Ishikawa (cell line): ENCODE results near the gene A1BG.

ENCODE experiments used
- CEBPB ChIP-seq: IDR thresholded peaks from 2 replicates; pipeline ENCODE4 v1.6.1; 2012
- CREB1 ChIP-seq: IDR thresholded peaks from 2 replicates; pipeline ENCODE4 v1.6.1; 2012; ENCODE audit warnings: low read depth
- EGR1 ChIP-seq: IDR thresholded peaks from 2 replicates; pipeline ENCODE4 v1.6.1; 2012
- EP300 ChIP-seq: IDR thresholded peaks from 2 replicates; pipeline ENCODE4 v1.6.1; 2012; ENCODE audit warnings: borderline replicate concordance
- FOXM1 ChIP-seq: IDR thresholded peaks from 2 replicates; pipeline ENCODE4 v1.6.1; 2012; ENCODE audit warnings: low read depth, borderline replicate concordance
- NFIC ChIP-seq: IDR thresholded peaks from 2 replicates; pipeline ENCODE4 v1.6.1; 2012
- RAD21 ChIP-seq: IDR thresholded peaks from 2 replicates; pipeline ENCODE4 v1.6.1; 2012; ENCODE audit warnings: low read depth
- TAF1 ChIP-seq: IDR thresholded peaks from 2 replicates; pipeline ENCODE4 v1.6.1; 2012; ENCODE audit warnings: low read depth, mild to moderate bottlenecking
- TCF12 ChIP-seq: IDR thresholded peaks from 2 replicates; pipeline ENCODE4 v1.6.1; 2012; ENCODE audit warnings: low read depth
- TEAD4 ChIP-seq: IDR thresholded peaks from 2 replicates; pipeline ENCODE4 v1.6.1; 2012
- YY1 ChIP-seq: IDR thresholded peaks from 2 replicates; pipeline ENCODE4 v1.6.1; 2012; ENCODE audit warnings: low read depth
- ZBTB7A ChIP-seq: IDR thresholded peaks from 2 replicates; pipeline ENCODE4 v1.6.1; 2012; ENCODE audit warnings: low read depth
- TF ChIP-seq, protein P1 (sequence below): IDR thresholded peaks from 2 replicates; pipeline ENCODE4 v1.6.1; 2012
- TF ChIP-seq, protein P2 (sequence below): IDR thresholded peaks from 2 replicates; pipeline ENCODE4 v1.6.1; 2012; ENCODE audit warnings: low read depth, mild to moderate bottlenecking
- TF ChIP-seq, protein P3 (sequence below): IDR thresholded peaks from 2 replicates; pipeline ENCODE4 v1.6.1; 2012

Gene A1BG

DNA sequence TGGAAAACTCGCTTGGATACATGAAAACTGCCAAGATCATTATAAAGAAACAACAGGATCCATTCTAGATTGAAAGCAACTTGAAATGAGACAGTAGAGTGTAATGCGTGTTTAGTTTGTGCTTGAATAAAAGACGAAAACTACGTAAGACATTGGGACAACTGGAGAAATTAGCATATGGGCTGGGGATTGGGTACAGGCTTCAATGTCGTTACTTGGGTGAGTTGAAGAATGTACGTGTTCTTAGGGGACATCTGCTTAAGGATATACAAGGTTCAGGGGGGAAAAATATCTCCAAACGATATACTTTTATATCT is 48.6 kb downstream of the A1BG start:
- TF ChIP-seq, protein P1, sequence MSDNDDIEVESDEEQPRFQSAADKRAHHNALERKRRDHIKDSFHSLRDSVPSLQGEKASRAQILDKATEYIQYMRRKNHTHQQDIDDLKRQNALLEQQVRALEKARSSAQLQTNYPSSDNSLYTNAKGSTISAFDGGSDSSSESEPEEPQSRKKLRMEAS: no peak
- TF ChIP-seq NFIC (no peak), CEBPB (no peak)

DNA sequence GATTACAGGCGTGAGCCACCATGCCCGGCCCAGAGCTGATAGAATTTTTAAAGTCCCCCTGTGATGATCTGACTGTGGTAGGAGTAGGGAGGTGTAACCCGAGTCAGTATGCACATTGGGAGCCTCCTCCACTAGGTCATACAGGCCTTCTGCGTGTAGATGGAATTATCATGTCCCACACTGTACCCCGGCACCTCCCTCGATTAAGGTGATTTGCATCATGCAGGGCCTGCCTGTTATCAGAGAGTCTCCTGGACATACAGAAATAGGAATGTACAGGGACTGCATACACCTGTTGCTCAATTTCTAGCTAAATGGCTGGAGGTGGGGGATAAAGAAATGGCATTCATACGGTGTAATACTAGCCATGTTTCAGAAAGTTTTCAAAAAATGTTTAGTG is 49.0 kb downstream of the A1BG start:
- 0 out of 2 replicates have a peak, but pooled peaks have one; percentile 15 for TF ChIP-seq CEBPB
- TF ChIP-seq FOXM1: no peak

GRCh38 chr19:58300620-58301019 is 52.7 kb downstream of the A1BG start:
- TF ChIP-seq CEBPB: no peak
- TF ChIP-seq, protein P2, sequence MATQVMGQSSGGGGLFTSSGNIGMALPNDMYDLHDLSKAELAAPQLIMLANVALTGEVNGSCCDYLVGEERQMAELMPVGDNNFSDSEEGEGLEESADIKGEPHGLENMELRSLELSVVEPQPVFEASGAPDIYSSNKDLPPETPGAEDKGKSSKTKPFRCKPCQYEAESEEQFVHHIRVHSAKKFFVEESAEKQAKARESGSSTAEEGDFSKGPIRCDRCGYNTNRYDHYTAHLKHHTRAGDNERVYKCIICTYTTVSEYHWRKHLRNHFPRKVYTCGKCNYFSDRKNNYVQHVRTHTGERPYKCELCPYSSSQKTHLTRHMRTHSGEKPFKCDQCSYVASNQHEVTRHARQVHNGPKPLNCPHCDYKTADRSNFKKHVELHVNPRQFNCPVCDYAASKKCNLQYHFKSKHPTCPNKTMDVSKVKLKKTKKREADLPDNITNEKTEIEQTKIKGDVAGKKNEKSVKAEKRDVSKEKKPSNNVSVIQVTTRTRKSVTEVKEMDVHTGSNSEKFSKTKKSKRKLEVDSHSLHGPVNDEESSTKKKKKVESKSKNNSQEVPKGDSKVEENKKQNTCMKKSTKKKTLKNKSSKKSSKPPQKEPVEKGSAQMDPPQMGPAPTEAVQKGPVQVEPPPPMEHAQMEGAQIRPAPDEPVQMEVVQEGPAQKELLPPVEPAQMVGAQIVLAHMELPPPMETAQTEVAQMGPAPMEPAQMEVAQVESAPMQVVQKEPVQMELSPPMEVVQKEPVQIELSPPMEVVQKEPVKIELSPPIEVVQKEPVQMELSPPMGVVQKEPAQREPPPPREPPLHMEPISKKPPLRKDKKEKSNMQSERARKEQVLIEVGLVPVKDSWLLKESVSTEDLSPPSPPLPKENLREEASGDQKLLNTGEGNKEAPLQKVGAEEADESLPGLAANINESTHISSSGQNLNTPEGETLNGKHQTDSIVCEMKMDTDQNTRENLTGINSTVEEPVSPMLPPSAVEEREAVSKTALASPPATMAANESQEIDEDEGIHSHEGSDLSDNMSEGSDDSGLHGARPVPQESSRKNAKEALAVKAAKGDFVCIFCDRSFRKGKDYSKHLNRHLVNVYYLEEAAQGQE: peak; percentile 67

GRCh38 chr19:58296104-58296503 is 57.2 kb downstream of the A1BG start:
- TF ChIP-seq EGR1 (no peak), TEAD4 (no peak), TCF12 (no peak), YY1 (no peak), CREB1 (no peak), TAF1 (no peak), ZBTB7A (no peak), NFIC (no peak), RAD21 (no peak), FOXM1 (no peak), CEBPB (no peak), EP300 (no peak)
- TF ChIP-seq, protein P1: no peak
- TF ChIP-seq, protein P3, sequence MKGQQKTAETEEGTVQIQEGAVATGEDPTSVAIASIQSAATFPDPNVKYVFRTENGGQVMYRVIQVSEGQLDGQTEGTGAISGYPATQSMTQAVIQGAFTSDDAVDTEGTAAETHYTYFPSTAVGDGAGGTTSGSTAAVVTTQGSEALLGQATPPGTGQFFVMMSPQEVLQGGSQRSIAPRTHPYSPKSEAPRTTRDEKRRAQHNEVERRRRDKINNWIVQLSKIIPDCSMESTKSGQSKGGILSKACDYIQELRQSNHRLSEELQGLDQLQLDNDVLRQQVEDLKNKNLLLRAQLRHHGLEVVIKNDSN: no peak
- TF ChIP-seq, protein P2: no peak
